Suprapubic skin (tissue), 4 donors: ENCODE results near the gene PRH1.

Experiments used
- EP300 ChIP-seq: sonication (generic); formaldehyde crosslinking; IDR thresholded peaks from one replicate; pipeline ENCODE4 v1.6.1; 2017; ENCODE audit warnings: antibody characterized with exemption
- POLR2A ChIP-seq, 2 donors: fragments of 450-650 bp; IDR thresholded peaks; one replicate each; pipeline ENCODE4 v1.6.1; 2017; ENCODE audit warnings: antibody characterized with exemption in 2 of 2, mild to moderate bottlenecking in 2 of 2, moderate library complexity in 2 of 2
- POLR2AphosphoS5 ChIP-seq, 3 donors: sonication (generic); formaldehyde crosslinking; IDR thresholded peaks; one replicate each; pipeline ENCODE4 v1.6.1; 2017; ENCODE audit warnings: antibody characterized with exemption in 3 of 3
- TF ChIP-seq, protein P1 (sequence below), 2 donors: fragments of 200-600 bp in 1 of 2; fragments of 450-650 bp in 1 of 2; sonication (generic) in 1 of 2; IDR thresholded peaks; one replicate each; pipeline ENCODE4 v1.5.1; 2016 to 2019; ENCODE audit warnings: antibody characterized with exemption in 2 of 2, mild to moderate bottlenecking in 1 of 2, moderate library complexity in 1 of 2

DNA sequence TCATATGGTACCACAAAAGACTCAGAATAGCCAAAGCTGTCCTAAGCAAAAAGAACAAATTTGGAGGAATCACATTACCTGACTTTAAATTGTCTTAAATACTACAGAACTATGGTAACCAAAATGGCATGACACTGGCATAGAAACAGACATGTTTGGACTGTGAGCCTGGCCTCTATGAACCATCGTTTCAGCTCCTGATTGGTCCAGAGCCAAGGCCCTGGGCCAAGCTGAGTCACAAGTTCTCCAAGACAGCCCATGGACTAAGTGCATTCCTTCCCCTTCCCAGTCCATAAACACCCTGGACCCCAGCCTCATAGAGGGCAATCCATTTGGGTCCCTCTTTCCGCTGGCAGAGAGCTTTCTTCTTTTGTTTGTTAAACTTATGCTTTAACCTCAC lies 22.7 kb downstream of the PRH1 start:
- TF ChIP-seq, protein P1, sequence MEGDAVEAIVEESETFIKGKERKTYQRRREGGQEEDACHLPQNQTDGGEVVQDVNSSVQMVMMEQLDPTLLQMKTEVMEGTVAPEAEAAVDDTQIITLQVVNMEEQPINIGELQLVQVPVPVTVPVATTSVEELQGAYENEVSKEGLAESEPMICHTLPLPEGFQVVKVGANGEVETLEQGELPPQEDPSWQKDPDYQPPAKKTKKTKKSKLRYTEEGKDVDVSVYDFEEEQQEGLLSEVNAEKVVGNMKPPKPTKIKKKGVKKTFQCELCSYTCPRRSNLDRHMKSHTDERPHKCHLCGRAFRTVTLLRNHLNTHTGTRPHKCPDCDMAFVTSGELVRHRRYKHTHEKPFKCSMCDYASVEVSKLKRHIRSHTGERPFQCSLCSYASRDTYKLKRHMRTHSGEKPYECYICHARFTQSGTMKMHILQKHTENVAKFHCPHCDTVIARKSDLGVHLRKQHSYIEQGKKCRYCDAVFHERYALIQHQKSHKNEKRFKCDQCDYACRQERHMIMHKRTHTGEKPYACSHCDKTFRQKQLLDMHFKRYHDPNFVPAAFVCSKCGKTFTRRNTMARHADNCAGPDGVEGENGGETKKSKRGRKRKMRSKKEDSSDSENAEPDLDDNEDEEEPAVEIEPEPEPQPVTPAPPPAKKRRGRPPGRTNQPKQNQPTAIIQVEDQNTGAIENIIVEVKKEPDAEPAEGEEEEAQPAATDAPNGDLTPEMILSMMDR (IDR thresholded peaks at IDR 0.05), result no peak
- TF ChIP-seq POLR2A (IDR thresholded peaks at IDR 0.05), result no peak
- no peak for TF ChIP-seq POLR2AphosphoS5 (IDR thresholded peaks at IDR 0.05)
- no peak for TF ChIP-seq EP300
